Omental fat pad (tissue), 4 donors: ENCODE data around the gene GRM4. TPM values are rescaled to one million over a fixed set of nuclear protein-coding genes. Genes with fewer than 3 reads are reported as not detected.

Experiments
- ATAC-seq: fragments of 150-250 bp; one replicate; pipeline ENCODE4 v1.9.1; 2016; ENCODE audit warnings: mild to moderate bottlenecking, moderate library complexity; ENCODE audit not compliant: low FRiP score
- DNase-seq: peaks from one replicate; pipeline ENCODE4 v3.0.0-alpha.2; 2019; ENCODE audit warnings: low spot score
- CTCF ChIP-seq, 3 donors: fragments of 450-650 bp; IDR thresholded peaks; one replicate each; pipeline ENCODE4 v1.5.1; 2016 to 2017; ENCODE audit warnings: antibody characterized with exemption in 3 of 3, mild to moderate bottlenecking in 3 of 3, moderate library complexity in 2 of 3
- total RNA-seq, 4 donors: library from RNA; depleted of rRNA; stranded (reverse); fragments of >200 nt; gene quantifications; one replicate each; pipeline ENCODE4 v1.1.0, GENCODE V29; 2016

The GRM4 gene
- total RNA-seq, 4 donors from 2014 or later: 0.60 TPM; not detected in 3

DNA sequence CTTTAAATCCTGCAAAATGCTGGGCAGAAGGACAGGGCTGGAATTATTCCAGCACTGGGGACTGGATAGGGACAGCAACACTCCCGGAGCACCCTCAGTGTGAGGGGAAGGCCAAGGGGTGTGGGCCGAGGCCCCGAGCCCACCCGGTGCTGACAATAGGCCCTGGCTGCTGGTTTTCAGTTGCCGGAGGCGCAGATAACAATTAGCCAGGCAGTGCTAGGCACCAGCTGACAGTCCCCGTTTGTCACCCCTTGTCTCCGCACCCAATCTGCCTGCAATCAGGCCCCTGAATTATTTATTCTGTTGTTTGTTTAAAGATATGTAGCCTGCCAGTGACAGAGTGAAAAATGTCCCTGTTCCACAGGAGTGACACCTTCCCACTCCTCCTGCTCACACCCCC lies 120.0 kb downstream of the GRM4 start:
- DNase-seq: no peak
- ATAC-seq: no peak
- TF ChIP-seq CTCF (IDR thresholded peaks at IDR 0.05): no peak

- ATAC-seq: no peak
- no peak for TF ChIP-seq CTCF (IDR thresholded peaks at IDR 0.05)
- no peak for DNase-seq
These were observed 120.6 kb downstream of the GRM4 start for GRCh38 chr6:34025112-34025807.

DNA sequence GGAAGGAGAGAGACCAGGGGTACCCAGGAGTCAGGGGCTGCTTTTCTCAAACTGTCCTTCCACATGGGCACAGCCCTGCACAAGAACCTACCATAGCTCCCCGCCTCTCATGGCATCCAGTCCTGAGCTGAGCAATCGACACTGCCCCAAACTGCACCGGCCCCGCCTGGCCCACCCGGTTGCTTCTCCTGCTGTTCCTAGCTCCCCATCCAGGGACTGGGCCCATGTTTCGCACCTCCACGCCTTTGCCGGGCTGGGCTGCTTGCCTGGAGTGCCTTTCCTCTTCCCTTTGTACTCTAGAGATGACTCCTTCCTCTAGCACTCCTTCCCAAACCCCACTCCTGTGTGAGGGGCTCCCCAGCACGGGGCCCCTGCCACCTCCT lies 123.0 kb downstream of the GRM4 start:
- ATAC-seq (no peak), DNase-seq (no peak)
- no peak for TF ChIP-seq CTCF (IDR thresholded peaks at IDR 0.05)

GRCh38 chr6:34022250-34022872 lies 123.5 kb downstream of the GRM4 start:
- ATAC-seq (no peak), DNase-seq (no peak)
- no peak for TF ChIP-seq CTCF (IDR thresholded peaks at IDR 0.05)

- TF ChIP-seq CTCF (IDR thresholded peaks at IDR 0.05): no peak
- no peak for DNase-seq
- no peak for ATAC-seq
These were observed 124.2 kb downstream of the GRM4 start for GRCh38 chr6:34021554-34022190.

DNA sequence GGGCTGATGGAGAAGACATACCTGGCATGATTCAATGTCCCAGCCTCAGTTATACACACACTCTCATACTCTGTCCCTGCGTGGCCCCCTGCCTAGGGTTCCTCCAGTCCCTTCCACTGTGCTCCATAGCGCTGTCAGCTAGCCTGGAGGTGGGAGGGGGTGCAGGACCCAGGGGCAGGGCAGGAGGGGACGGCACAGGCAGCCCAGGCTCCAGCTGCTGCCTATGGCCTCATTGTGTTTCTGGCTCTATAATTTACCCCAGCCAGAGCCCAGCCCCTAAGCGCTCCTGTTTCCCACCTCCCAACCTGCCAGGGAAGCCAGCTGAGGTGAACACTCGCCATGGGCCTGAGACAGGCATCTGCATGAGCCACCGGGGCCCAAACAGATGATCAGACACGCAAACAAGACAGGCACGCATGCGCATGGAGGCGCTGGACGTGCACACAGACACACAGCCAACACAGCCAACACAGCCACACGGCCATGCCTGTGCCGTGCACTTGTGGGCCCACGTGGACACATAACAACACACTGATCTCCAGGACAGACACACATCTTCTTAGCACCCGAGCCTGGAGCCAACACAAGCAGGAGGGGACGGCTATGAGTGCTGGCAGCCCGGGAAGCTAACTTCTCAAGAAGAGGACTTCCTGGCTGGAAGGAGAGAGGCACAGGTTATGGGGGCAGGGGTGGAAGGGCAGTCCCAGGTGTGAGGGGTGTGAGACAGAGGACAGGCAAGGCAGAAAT lies 124.9 kb downstream of the GRM4 start:
- no peak for TF ChIP-seq CTCF (IDR thresholded peaks at IDR 0.05)
- DNase-seq (no peak), ATAC-seq (no peak)
